Dermis blood vessel endothelial cell (primary cell): ENCODE results near the gene QSOX2. TPM values are rescaled to one million over a fixed set of nuclear protein-coding genes. Genes with fewer than 3 reads are reported as not detected.

Source experiments
- DNase-seq: peaks from one replicate; pipeline ENCODE4 v3.0.0; 2010
- total RNA-seq: library from RNA; depleted of rRNA; stranded (reverse); fragments of >200 nt; gene quantifications from 2 replicates; pipeline ENCODE4 v1.2.3, GENCODE V29; 2014

The QSOX2 gene
- total RNA-seq, 1 donor from 2014 or later: 9.0 TPM

GRCh38 chr9:136171009-136171800, 74.4 kb downstream of the QSOX2 start:
- no peak for DNase-seq

- peak; percentile 42 for DNase-seq
These were observed 75.4 kb downstream of the QSOX2 start for GRCh38 chr9:136170006-136170901.

GRCh38 chr9:136169495-136169894, 76.1 kb downstream of the QSOX2 start:
- DNase-seq: no peak

GRCh38 chr9:136163248-136163850, 82.3 kb downstream of the QSOX2 start:
- no peak for DNase-seq

- DNase-seq: no peak
These were observed 84.5 kb downstream of the QSOX2 start for GRCh38 chr9:136160995-136161610.

GRCh38 chr9:136160381-136160841, 85.2 kb downstream of the QSOX2 start:
- no peak for DNase-seq

GRCh38 chr9:136159851-136160250, 85.8 kb downstream of the QSOX2 start:
- no peak for DNase-seq

GRCh38 chr9:136157477-136158265, 87.9 kb downstream of the QSOX2 start:
- peak; percentile 80 for DNase-seq

Other genes with a start within 250 kb of the QSOX2 start
- gene NACC2, start 150.5 kb downstream of the QSOX2 start, total RNA-seq: 21.6 and 26.5 TPM in 2 replicates
- gene TMEM250, start 126.9 kb downstream of the QSOX2 start, total RNA-seq: 59.7 and 73.7 TPM in 2 replicates
- not detected in 2 replicates for gene LHX3, start 40.7 kb downstream of the QSOX2 start, total RNA-seq
- gene CCDC187, start 58.3 kb upstream of the QSOX2 start, total RNA-seq: not detected in 2 replicates
- 27.2 and 37.1 TPM in 2 replicates for gene GPSM1, start 81.7 kb upstream of the QSOX2 start, total RNA-seq
- gene DNLZ, start 117.9 kb upstream of the QSOX2 start, total RNA-seq: 15.4 and 34.5 TPM in 2 replicates
- 0.34 and 1.1 TPM in 2 replicates for gene CARD9, start 127.9 kb upstream of the QSOX2 start, total RNA-seq
- 10.2 and 12.6 TPM in 2 replicates for gene SNAPC4, start 154.4 kb upstream of the QSOX2 start, total RNA-seq
- 30.0 and 35.2 TPM in 2 replicates for gene ENTR1, start 164.8 kb upstream of the QSOX2 start, total RNA-seq
- 40.2 and 42.3 TPM in 2 replicates for gene PMPCA, start 164.8 kb upstream of the QSOX2 start, total RNA-seq
- 8.3 and 12.1 TPM in 2 replicates for gene INPP5E, start 194.0 kb upstream of the QSOX2 start, total RNA-seq
- 20.8 and 43.8 TPM in 2 replicates for gene SEC16A, start 237.2 kb upstream of the QSOX2 start, total RNA-seq